NCI-H510A (cell line): ENCODE measurements around the gene DNAJC17.

Source experiments
- DNase-seq: peaks from one replicate; lab custom pipeline; 2025; lab: John Stamatoyannopoulos, UW

The DNAJC17 gene

DNA sequence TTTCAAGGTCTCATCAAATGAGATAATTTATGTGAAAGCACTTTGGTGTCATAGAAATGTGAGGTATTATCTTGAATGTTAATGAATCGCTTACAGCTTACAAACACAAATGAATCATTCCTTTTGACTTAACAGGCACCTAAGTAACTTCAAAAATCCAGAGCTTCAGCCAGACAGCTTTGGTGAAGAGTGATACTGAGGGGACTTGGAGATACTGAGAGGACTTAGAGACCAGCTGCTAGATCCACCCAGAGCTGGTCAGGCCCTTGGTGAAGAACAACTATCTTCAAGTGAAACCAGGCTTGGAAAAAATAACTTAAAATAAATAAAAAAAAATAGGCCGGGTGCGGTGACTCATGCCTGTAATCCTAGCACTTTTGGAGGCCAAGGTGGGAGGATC is 16.6 kb downstream of the DNAJC17 start:
- DNase-seq = no peak

GRCh38 chr15:40789999-40790398 is 17.3 kb downstream of the DNAJC17 start:
- DNase-seq = no peak

DNA sequence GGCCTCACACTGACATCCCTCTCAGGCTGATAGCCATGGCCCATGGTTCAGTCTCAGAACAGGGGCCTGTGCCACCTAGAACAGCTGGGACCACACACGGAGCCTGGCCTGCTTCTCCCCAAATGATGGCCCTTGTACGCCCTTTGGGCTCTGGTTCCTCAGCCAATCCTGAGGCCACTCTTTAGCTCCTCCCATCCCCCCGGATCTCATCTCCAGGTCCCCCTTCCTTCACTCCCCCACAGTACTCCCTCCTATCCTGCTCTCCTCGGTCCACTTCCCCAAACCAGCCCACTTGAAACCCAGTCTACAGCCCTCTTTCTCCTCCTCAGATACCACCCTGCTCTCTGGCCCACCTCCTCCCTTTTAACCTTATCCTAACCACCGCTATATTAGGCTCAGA is 18.2 kb downstream of the DNAJC17 start:
- no peak for DNase-seq

- DNase-seq = no peak
Measured at GRCh38 chr15:40787991-40788390, 19.3 kb downstream of the DNAJC17 start.

- peak; percentile 88 for DNase-seq
Measured at GRCh38 chr15:40787344-40787841, 19.9 kb downstream of the DNAJC17 start.

GRCh38 chr15:40785814-40786213 is 21.5 kb downstream of the DNAJC17 start:
- DNase-seq = no peak

GRCh38 chr15:40785164-40785563 is 22.1 kb downstream of the DNAJC17 start:
- no peak for DNase-seq

DNA sequence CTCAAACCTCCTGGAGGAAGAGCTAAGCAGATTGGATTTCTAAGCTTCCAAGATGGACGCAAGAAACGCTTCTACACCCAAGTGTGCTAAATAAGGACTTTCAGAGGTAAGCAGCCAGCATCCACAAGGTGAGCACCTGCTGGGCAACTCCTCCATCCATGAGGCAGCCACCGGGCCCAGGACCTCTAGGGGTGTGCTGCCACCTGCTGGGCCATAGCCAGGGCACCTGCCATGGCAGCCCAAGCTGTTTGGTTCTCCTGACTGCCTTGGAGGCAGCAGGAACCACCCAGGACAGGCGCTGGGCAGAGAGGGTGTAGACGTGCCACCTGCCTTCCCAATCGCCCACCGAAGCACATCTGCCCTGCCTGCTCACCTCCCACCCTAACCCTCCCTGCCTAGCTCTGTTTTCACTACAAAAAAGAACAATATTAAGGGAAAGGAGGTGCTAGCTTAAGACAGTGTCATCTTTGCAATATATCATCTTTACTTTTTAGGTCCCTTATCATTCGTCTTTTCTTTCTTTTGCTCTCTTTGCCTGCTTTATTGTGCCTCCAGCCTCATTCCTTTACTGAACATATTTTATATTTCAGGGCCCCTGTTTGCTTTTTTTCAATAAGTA is 24.6 kb downstream of the DNAJC17 start:
- DNase-seq = peak; percentile 49

- no peak for DNase-seq
Measured at GRCh38 chr15:40776537-40777141, 30.6 kb downstream of the DNAJC17 start.

DNA sequence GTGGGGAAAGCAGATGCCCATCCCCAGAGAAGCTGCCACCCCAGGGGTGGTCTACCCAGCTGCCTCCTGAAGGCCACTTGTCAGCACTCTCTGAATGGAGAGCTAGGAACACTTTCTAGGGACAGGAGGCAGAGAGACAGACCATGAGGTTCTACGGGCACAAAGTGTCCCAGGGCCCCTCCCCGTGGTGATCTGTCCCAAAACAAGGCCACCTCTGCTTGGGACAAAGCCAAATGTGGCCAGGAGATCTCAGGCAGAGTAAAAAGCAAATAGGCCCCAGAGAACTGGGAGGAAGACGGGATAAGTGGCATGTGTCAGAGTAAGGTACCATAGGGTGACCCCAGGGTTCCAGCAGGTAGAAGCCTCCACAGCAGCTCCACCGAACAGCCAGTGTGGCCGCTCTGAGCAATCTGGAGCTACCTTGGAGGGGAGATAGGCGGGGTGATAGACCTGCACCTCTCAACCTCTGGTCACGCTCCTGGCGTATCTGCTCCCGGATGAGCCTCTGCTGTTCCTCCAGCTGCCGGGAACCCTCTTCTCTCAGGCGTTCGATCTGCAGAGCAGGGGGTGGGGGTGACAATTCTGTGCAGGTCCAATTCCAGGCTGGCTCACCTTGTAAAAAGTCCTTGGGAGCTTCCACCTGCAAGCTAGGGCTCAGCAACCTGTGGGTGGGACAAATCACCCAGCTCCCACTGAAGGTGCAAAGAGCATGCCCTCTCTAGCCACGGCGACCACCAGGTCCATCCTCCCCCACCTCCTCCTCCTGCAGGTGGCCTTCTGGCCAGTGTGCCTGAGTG is 31.3 kb downstream of the DNAJC17 start:
- DNase-seq = no peak

DNA sequence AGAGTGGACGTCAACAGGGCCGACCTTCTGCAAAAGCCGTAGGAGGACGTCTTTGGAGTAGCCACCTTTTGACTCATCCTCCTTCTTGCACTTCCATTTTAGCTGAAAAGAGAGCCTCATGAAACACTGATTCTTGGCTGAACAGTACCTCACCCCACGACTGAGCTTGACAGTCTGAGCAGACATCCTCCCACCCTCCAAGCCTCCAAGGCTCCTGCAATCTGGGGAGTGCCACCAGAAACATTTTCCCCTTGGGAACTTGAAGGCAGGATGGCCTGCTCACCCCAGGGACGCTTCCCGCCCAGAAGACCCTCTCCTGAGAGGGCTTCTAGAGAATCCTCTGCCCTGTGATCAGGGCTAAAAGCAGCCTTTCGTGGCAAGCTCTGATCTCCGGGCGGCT is 32.3 kb downstream of the DNAJC17 start:
- no peak for DNase-seq

GRCh38 chr15:40773902-40774301 is 33.4 kb downstream of the DNAJC17 start:
- no peak for DNase-seq

DNA sequence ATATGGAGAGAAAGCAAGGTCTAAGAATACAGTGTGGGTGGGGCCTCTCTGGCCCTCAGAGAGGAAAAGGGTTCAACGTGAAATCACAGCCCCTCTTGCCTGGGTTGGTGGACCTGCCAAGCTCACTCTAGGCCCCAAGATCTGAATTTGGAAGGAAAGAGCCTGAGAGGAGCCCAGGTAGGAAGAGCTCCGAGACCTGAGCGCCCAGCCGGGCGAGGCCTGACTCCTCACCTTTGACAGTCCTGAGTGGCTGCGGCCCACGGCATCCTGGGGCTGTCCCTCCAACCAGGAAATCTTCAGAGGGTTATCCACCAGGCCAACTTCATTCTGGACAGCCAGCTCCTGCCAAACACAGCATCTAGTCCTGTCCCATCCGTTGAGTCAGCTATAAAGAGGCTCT is 33.8 kb downstream of the DNAJC17 start:
- DNase-seq = no peak

DNA sequence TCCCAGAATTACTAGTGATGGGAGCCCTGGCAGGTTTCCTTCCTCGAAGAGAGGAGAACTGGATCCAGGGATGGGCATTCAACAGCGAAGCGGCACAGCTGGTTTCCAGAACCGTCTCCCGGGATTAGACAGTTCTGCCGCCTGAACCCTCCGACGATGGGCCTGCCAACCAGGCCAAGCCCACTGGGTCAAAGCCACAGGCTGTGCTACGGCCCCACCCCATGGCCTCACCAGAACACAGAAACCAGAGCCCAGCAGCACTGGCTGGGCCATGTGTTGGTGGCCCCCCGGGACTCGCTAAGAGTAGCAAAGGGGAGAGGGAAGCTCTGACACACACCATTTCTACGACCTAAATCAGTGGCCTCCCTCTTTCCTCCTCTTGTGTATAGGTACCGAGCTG is 35.3 kb downstream of the DNAJC17 start:
- no peak for DNase-seq

DNA sequence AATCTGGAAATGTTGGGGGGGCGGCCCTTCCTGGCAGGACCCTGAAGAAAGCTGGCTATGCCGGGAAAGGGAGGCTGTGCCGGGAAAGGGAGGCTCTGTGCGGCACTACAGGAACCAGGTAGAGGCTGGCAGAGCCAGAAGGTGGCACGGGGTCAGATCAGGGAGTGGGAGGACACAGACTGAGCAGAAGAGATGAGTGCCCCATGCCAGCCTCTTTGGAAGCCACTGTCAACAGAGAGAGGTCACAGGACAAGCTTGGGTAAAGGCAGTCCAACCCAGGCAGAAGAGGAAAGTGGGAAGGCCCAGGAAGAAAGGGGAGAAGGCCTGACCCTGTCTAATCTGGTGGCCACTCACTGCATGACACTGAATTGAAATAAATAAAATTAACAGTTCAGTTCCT is 36.0 kb downstream of the DNAJC17 start:
- no peak for DNase-seq

DNA sequence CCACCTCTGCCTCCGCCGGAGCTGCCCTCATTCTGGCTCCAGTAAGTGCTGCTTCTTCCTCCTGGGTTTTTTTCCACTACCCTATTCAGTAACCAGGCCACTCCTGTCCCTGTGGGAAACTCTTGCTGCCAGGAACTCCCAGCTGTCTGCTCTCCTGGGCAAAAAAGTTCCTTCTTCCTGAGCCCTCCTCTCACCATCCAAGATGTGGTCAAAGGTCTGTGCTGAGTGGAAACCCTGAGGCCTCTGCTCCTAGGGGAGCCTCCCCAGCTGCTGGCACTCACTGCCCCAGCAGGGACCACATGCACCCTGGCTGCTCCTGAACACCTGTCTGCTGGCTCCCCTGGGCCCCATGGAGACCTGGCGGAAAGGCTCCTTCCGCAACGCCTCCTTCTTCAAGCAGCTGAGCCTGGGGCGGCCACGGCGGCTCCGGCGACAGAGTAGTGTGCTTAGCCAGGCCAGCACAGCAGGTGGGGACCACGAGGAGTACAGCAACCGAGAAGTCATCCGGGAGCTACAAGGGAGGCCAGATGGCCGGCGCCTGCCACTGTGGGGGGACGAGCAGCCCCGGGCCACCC is 37.0 kb downstream of the DNAJC17 start:
- no peak for DNase-seq

- no peak for DNase-seq
Measured at GRCh38 chr15:40769274-40770146, 37.8 kb downstream of the DNAJC17 start, which contains the start of gene C15orf62. TSS of gene C15orf62 (plus strand) at chr15:40769980. CDS start at chr15:40770496, 516 bp downstream.

GRCh38 chr15:40768521-40769273 is 38.6 kb downstream of the DNAJC17 start:
- DNase-seq = no peak

DNA sequence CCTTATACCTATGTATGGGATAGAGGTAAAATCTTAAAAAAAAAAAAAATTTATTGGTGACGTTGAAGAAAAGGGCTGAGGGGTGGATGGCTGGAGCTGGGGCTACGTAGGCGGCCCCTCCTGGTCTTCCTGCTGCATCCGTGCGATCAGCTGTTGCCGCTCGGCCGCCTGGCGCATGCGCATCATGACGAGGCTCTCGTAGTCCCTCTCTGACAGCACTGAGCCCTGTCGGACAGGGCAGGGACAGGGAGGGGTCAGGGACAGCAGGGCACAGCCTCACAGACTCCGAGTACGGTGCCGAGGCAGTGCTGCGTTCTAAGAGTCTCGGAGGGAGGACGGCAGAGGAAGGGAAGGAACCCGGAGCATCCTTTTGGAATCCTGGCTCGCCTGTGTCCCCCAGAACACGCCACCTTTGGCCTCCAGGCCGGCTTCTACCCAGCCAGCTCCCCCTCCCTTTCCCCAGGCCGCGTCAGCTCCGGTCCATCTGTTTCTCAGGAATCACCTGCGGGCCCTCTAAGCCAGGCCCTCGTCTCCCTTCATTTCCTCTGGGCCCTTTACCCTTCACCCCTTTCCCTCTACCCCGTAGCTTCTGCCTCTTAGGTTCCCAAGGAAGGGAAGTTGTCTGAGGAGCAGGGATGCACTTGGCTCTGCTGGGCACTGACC is 39.3 kb downstream of the DNAJC17 start:
- no peak for DNase-seq
